Measurements from ENCODE around the gene CNOT4.

Gene CNOT4

DNA sequence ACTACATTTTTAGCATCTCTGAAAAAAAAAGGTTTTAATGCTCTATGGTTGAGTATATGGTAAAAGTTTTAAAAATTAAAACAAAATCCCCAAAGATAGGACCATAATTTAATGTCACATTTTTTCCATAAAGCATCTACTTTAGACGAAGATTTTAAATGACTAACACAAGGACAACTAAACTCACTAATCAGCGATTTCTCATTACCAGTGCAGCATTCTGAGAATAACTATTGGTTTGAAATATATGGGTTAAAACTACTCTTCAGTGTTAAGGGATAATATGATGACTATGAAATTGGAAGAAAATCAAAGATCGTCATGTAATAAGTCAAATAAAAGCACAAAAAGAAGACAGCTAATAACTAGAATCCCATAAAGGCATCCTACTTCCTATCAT, 118.4 kb downstream of the CNOT4 start:
- no peak for DNase-seq

DNA sequence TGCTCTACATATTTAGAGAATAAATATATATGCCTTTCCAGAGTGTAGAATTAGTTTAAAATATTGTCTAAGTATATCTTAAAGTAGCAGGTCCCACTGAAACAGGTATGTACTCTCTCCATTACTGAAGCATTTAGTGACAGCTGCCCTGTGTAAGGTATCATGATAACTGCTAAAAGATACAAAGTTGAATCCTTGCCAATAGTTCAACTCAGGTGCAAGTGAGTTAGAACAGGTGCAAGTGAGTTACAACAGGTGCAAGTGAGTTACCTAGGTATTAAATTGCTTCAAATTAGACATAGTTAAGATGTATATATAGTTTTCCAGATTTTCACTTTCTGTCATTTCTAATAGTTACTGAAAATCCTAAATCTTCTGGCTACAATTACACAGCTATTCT, 119.1 kb downstream of the CNOT4 start:
- DNase-seq, result no peak

DNA sequence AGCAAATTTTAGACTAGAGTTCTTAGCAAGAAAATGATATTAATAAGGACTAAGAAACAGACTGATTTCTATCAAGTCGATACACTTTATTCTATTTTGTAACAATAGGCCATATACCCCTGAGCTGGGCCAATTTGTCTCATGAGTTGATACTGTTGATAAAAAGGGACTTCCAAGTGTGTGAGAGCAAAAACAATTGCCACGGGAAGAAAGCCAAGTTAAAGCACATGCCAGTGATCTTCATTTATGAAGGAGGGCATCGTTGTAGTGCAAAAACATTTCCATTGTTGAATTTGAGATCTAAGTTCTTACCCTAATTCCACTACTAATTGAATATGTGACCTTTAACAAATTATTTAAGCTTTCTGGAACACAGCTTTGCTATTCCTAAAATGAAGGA, 119.9 kb downstream of the CNOT4 start:
- no peak for DNase-seq

DNA sequence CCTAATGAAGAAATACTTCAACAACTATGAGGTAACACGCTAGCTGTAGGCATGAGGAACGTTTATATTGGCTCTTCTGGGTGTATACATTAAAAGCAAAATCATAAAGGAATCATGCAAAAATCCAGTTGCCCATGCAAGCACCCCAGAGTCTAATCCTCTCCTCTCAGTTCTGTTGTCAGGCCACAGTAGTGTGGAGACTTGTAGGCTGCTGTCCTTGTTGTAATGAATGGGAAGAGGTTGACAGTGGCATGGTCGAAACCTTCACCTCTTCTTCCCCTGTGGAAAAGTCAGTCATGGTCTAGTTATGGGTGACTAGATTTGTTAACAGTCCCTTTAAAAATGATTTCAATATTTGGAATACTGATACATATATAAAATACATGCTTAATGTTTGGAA, 121.3 kb downstream of the CNOT4 start:
- no peak for DNase-seq

DNA sequence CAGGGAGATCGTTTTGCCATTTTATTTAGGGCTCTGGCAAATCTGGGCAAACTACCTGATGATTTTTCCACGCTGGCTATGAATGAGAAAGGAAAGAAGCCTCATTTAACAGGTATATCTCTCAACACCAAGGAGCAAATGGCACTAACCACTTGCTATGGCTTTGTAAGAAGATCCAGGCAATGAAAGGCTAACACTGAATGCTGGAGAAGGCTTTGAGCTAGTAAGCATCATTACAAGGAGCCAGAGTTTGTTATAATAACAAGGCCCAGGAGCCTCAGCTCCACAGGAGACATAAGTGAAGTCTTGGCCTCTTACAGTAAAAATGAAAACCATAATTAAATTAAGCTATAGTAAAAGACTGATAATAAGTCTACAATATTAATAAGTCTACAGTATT, 123.1 kb downstream of the CNOT4 start:
- DNase-seq, result no peak

DNA sequence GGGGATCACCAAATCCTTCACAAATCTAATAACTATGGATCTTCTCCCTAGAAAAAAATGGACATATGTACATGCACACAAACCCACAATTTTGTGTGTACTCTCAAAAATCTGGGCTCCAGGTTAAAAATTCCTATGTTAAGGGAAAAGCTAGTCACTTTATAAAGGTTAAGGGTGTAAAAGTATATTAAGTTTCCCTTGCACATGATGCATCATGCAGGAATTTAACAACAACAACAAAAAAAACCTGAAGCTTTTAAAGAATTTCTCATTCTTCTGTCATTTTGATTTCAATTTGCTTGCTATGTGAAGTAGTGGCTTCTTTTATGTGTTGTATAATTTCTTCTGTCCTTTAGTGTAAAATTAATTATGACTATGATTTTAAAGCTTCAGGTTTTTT, 123.7 kb downstream of the CNOT4 start:
- no peak for DNase-seq

DNA sequence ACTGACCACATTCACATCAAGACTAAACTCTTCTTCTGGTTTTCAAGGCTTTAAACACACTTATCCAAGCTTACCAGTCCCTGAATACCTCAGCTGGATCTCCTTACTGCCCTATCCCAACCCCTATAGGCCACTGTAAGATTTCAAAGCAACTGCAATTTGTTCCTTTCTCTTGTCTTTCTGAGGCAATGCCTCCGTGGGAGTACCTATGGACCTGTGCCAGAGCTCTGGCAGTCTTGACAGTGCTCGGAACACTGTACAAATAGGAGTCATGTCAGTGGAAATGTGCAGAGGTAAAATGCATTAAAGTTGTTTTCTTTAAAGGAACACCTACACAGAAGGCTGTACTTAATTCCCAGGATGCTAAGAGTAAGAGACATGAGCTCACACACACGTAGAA, 124.7 kb downstream of the CNOT4 start:
- no peak for DNase-seq

DNA sequence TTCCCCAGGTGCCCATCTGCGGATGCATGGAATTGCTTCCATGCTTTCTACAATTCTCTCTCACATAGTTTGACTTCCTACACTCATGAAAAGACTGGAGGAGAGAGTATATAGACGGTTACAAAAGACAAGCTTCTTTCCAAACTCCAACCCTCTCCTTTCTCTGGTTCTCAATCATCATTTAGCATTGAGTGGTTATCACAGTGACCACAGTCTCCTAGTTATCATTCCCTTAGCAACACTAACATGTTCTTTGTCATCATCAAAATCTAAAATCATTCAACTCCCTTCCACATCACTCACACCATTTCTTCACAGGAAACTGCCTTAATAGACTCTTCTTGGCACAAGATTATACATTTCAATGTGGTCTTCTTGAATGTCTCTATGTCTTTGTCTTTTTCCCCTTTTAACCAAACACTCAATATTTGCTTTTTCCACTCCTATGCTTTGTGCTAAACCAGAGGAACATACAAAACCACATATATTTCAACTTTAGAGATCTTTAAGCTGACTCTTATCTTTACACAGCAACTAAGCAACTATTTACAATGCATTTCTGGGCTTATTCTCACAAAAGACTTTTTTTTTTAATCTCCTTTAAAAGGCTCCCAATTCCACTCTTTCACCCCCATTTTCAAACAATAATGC, 126.3 kb downstream of the CNOT4 start:
- no peak for DNase-seq

DNA sequence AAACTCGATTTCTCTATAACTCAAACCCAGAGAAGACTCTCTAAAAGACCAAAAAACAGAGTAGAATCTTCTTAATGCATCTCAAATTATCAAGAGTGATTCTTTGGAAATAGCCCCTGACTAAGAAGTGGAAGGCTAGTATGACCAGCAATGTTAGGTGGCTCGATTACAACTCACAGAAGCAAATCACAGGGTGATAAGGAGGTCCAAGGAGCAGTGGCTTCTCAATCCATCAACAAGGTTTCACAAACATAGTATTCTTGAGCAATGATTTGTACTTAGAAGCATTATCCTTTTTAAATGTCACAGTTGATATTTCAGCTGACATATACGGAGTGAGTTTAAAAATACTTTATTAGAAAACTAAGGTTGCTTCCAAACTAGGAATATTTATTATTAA, 127.7 kb downstream of the CNOT4 start:
- DNase-seq, result no peak

DNA sequence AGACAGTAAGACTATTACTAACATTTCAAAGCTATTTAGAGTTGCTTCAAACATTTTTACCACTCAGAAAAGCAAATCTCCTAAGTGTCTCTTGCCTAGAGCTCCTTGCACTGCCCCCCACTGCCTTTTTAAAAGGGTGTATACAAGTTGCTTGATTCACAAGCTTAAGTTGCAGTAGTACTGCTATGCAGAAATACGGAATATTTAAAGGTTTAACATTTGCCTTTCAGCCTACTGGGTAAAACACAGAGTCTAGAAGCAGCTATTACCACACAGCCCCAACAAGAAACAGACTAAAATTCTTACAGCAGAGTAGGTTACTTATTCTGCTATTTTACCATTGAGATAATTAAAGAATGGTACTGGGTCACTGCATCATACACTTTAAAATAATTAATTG, 128.5 kb downstream of the CNOT4 start:
- no peak for DNase-seq

DNA sequence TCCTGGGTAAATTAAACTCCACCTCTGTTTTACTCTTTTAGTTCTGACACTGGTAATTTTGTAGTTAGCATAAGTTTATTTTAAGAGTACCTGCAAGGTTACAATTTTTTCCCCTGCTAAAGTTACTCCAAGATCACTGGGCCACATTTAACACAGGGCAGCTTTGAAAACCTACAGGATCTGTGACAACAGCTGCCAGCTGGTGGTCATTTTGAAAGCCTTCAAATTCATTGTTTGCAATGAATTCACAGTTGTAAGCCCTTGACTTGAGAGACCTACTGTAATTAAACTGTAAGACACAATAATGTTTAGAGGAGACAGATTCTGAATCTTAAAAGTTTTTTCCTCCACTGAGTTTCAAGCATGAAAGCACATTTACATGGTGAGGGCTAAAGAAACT, 129.6 kb downstream of the CNOT4 start:
- DNase-seq, result no peak

DNA sequence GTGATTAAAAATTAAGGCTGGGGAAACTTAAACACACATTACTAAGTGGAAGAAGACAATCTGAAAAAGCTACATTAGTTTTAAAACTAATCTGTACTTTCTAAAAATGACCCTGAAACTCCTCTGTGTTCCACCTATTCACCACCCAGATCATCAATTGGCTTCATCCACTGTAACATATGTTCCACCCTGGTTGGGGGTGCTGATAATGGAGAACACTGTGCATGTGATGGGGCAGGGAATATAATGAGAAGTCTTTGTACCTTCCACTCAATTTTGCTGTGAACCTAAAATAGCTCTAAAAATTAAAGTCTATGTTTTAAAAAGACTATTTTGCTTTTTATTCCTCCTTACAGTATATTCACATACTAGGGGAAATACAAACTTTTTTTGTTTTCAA, 132.7 kb downstream of the CNOT4 start:
- no peak for DNase-seq

DNA sequence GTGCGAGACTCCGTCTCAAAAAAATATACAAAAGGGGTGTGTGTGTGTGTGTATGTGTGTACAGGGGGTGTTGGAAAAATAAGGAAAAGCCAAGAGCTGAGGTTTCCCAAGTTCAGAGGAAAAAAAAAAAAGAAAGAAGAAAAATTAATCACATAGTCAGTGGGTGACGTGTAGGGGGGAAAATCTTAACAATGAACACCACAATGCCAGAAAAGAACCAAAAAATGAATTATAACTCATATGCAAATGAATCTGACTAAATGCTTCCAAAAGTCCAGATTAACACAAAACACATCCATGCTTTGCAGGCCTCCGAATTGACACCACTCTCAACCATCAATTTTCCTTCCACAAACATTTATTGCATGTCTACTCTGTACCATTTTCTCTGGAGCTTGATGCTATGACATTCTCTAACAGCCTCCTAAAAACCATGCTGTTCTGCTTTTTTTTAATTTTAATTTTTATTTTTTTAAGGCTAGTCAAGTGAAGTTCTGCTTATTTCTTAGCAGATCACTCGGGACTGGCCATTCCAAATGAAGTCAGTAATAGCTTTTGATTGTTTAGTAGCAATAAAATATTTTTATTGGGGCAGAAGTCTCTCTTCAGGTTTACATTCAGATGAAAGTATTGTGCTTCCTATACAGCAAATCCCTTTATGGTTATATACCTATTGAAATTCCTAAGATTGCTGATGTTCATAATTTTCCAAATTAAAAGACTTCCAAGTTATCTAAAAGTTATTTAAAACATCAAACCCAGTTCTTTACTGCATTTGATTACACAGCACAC, 133.8 kb downstream of the CNOT4 start:
- DNase-seq, result no peak

DNA sequence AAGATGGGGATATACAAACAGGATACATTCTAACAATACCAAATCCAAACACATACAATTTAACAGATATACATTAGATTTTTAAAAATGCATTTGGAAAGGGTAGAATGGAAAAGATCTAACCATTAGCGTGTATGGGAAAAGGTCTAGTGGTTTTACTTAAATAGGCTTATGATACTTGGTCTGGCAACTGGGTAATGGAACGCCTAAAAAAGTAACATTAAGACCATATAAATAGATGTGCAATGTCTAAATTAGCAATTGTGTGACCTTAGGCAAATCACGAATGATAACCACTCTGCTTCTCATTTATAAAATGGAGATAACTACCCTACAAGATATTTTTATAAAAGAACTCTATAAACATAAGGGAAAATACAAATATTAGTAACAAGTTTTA, 135.2 kb downstream of the CNOT4 start:
- no peak for DNase-seq

DNA sequence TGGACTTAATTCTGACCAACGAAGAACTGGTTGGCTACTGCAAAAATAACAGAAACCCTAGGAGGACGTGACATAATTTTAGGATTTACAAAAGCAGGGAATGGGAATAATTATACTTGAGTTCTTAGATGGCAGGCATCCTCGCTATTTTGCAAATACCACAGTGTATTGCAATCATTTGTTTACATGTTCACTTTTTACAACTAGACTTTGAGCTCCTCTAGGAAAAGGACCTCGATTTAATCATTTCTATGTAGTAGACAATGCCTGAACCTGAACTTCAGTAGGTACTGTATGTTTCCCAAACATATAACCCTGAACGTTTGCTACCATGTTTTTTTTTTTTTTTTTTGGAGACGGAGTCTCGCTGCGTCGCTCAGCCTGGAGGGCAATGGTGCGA, 137.7 kb downstream of the CNOT4 start:
- no peak for DNase-seq

DNA sequence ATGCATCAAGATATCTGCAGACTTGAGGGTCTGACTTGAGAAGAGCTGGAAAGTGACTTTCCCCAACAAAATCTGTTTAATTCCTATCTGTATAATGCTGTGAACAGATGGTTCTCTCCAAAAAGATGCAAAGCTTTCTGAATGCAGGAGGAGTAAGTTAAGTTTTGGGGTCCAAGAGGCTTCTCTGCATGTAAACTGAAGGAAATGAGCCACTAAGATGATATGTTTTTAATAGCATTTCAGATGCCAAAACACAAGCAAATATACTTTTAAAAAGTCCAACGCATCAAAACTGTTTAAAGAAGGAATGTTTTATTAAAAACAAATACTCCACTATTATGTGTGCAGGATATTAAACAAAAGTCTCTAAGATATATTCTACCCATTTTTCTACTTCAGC, 139.2 kb downstream of the CNOT4 start:
- no peak for DNase-seq

DNA sequence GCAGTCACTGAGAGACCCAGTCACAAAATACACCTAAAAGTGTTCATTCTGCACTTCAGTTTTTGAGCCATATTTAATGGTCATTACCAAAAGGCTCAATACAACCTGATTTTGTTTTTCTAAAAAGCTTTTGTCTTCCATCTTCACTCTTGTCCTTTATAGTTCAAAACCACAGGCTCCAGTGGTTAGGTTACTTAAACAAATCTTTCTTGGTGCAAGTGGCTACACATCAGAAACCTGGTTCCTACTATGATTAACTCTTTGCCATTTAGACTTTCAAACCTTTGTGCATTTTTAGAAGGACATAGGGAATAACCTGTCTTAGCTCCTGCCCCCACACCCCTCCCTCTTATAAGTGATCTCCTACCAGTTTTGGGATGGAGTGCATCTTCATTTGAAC, 140.5 kb downstream of the CNOT4 start:
- DNase-seq, result no peak

DNA sequence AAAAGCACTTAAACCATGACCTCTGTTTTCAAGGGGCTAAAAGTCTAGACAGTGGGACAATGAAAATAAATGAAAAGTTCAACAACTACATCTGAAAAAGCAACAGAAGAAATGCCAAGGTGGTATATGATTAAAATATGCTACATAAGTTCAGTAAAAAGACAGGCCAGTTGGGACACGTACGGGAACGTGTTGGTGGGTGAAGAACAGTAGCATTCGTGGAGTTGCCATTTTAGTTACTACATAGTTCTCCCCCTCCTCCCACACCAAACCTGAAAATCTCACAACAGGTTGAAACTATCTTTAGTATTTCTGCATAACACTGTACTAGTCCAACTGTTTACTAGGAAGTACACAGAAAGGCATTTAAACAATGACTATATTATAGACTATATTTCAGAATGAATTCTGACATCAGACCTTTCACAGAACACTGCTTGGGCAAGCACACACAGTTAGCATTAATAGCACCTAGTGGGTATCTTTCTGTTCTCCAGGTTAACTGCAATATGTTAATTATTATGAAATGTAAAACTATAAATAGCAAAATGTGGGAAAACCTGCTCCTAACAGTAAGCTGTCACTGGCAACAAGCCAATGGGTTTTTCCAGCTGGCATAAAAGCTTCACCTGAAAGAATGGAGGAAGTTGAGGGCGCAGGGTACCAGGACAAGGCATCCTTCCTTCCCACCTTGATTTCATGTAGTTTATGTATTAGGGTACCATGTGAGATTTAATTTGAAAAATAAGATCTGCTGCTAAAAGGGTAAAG, 141.3 kb downstream of the CNOT4 start:
- DNase-seq, result no peak

DNA sequence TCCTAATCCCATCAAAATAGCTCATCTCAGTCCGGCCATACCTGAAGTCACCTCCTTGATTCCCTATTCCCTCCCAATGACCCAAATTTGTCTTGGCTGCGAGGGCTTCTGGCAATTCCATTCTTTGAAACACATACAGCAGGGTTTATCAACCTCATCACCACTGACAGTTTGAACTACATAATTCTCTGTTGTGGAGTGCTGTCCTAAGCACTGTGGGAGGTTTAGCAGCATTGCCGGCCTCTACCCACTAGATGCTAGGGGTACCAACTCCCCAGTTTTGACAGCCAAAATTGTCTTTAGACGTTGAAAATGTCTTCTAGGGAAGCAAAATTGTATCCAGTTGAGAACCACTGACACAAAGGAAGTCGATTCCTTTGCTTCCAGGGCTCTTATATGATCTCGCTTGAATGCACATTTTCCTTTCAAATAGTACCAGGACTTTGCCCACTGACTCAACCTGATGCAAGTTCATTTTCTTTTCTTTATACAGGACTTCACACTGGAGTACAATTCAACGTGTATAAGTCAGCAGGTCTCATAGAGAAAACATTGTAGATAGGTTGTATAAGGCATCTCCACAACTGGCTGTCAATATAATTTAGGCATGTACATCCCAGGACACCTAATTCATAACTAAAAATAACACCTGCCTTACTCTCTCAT, 142.9 kb downstream of the CNOT4 start:
- no peak for DNase-seq

DNA sequence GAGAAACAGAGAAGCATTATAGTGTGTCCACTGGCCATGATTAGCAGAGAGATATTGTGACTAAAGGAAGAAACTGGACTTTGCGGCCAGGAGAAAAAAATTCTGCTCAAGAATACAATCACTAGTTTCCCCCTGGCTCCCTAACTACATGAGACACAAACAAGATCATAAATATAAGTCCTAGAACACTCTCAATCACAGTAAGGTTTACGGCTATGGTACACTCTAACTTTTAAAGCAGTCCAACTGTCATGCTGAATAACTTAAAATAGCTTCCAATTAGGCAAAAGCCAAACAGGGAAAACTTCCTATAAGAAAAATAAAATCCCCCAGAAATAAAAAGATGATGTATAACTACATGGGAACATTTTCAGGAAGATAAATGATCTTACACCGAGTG, 144.2 kb downstream of the CNOT4 start:
- DNase-seq, result no peak

DNA sequence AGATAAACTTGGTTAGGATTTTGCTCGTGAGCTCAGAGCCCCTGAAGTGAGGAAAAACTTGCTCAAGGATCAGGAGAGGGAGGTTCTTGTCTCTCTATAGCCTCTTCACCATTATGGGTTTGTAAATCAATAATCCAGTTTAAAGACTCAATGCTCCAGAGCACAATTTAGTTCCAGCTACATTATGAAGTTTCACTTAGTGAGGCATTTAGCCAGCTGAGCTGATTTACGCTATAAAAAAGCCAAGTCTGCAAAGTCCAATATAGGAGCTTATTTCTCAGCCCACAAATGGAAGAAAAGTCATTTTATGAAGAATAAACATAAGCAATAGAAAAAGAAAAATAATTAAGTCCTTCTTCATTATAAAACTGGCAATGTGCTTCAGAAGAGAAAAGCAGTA, 145.7 kb downstream of the CNOT4 start:
- no peak for DNase-seq

DNA sequence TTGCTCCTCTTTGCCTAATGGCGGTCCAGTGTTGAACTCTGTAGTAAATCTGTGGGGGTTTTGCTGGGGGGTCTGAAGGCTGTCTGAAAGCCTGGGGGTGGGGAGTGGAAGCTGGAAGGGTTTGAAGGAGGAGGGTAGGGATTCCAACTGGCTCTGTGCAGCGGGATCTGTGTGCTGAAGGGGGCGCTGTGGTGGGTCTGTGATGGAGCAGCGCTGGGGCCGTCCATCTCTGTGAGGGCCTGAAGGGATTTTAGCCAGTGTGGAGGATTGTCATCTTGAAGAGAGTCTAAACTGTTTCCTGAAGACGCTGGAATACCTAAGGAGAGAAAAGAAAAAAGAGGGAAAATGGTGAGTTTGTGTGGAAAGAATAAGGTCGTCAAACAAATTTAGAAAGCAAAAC, 147.0 kb downstream of the CNOT4 start:
- DNase-seq, result no peak

DNA sequence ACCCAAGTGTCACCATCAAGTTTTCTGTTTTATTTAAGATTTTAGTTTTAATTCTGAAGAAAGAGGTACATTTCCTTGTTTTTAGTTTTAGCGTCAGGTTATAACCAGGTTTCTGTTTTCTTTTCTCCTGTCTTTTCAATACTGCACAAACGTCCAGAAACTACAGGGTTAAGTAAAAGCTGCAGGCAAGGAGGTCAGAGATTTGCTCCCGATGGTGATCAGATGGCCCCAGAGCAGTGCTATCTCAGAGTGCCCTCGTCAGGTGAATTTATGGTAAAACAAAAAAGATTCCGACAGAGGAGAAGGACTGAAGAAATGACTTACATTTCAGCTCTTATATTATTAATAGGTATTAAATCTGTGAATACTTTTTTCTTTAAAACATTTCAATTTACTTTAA, 148.1 kb downstream of the CNOT4 start:
- DNase-seq, result no peak

DNA sequence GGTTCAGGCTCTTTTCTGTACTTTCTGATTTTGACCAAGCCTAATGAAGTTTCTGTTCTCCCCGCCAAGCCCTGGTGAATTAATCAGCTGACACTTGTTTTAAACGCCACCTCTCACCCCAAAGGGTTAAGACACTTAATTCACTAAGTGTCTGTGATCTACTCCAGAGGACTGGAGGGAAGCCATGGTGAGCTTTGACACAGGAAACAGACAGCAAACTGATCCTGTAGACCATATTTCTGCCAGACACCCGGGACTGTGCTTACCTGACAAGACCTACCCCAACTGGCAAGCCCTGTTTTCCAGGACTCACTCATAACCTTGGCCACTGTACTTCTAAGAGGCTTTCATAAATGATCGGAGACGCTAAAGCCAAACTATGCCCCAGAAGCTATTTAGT, 150.3 kb downstream of the CNOT4 start:
- no peak for DNase-seq

Measured in stimulated activated CD4-positive, alpha-beta T cell treated with anti-CD3 and anti-CD28 coated beads, Interleukin-4, amount 100 ng/mL, for 4 hours (primary cell).